ENCODE results near the gene NAT10.

NAT10 gene

GRCh38 chr11:34132261-34132965 lies 27.0 kb downstream of the NAT10 start:
- no peak for TF ChIP-seq SIN3A (IDR thresholded peaks at IDR 0.05; ENCODE audit: borderline replicate concordance, insufficient read depth, low read length)
- TF ChIP-seq TAF1 (IDR thresholded peaks at IDR 0.05; ENCODE audit: borderline replicate concordance, insufficient read depth, low read length): no peak
- no peak for TF ChIP-seq POLR2AphosphoS5 (IDR thresholded peaks at IDR 0.05; ENCODE audit: low read depth, low read length)
- TF ChIP-seq FOXP2 (optimal IDR thresholded peaks at IDR 0.05; ENCODE audit: borderline replicate concordance, extremely low read depth, extremely low read length, insufficient read depth): no peak
- TF ChIP-seq, protein P1, sequence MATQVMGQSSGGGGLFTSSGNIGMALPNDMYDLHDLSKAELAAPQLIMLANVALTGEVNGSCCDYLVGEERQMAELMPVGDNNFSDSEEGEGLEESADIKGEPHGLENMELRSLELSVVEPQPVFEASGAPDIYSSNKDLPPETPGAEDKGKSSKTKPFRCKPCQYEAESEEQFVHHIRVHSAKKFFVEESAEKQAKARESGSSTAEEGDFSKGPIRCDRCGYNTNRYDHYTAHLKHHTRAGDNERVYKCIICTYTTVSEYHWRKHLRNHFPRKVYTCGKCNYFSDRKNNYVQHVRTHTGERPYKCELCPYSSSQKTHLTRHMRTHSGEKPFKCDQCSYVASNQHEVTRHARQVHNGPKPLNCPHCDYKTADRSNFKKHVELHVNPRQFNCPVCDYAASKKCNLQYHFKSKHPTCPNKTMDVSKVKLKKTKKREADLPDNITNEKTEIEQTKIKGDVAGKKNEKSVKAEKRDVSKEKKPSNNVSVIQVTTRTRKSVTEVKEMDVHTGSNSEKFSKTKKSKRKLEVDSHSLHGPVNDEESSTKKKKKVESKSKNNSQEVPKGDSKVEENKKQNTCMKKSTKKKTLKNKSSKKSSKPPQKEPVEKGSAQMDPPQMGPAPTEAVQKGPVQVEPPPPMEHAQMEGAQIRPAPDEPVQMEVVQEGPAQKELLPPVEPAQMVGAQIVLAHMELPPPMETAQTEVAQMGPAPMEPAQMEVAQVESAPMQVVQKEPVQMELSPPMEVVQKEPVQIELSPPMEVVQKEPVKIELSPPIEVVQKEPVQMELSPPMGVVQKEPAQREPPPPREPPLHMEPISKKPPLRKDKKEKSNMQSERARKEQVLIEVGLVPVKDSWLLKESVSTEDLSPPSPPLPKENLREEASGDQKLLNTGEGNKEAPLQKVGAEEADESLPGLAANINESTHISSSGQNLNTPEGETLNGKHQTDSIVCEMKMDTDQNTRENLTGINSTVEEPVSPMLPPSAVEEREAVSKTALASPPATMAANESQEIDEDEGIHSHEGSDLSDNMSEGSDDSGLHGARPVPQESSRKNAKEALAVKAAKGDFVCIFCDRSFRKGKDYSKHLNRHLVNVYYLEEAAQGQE (IDR thresholded peaks at IDR 0.05; ENCODE audit: insufficient read depth in 1 of 2, low read depth in 2 of 2, low read length in 2 of 2): no peak

GRCh38 chr11:34134765-34135164 lies 29.3 kb downstream of the NAT10 start:
- TF ChIP-seq TAF1 (IDR thresholded peaks at IDR 0.05; ENCODE audit: borderline replicate concordance, insufficient read depth, low read length) (no peak), POLR2AphosphoS5 (IDR thresholded peaks at IDR 0.05; ENCODE audit: low read depth, low read length) (no peak), SIN3A (IDR thresholded peaks at IDR 0.05; ENCODE audit: borderline replicate concordance, insufficient read depth, low read length) (no peak), FOXP2 (optimal IDR thresholded peaks at IDR 0.05; ENCODE audit: borderline replicate concordance, extremely low read depth, extremely low read length, insufficient read depth) (no peak)
- TF ChIP-seq, protein P1 (IDR thresholded peaks at IDR 0.05; ENCODE audit: insufficient read depth in 1 of 2, low read depth in 2 of 2, low read length in 2 of 2): no peak

DNA sequence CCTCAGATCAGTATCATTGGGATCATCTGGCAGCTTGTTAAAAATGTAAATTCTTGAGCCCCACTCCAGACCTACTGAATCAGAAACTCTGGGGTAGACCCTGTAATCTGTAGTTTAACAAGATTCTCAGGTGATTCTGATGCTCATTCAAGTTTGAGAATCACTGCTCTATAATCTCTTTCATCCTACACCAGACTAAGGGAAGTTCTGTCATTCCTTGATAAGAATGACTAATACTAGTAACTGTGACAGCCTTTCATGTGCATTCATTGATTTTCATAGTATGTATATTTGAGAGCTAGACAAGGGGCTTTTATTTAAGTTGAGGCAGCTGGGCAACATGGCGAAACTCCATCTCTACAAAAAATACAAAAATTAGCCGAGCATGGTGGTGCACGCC lies 30.0 kb downstream of the NAT10 start:
- TF ChIP-seq TAF1 (IDR thresholded peaks at IDR 0.05; ENCODE audit: borderline replicate concordance, insufficient read depth, low read length): no peak
- no peak for TF ChIP-seq POLR2AphosphoS5 (IDR thresholded peaks at IDR 0.05; ENCODE audit: low read depth, low read length)
- TF ChIP-seq SIN3A (IDR thresholded peaks at IDR 0.05; ENCODE audit: borderline replicate concordance, insufficient read depth, low read length): no peak
- TF ChIP-seq, protein P1 (IDR thresholded peaks at IDR 0.05; ENCODE audit: insufficient read depth in 1 of 2, low read depth in 2 of 2, low read length in 2 of 2): no peak
- TF ChIP-seq FOXP2 (optimal IDR thresholded peaks at IDR 0.05; ENCODE audit: borderline replicate concordance, extremely low read depth, extremely low read length, insufficient read depth): no peak

- TF ChIP-seq POLR2AphosphoS5 (IDR thresholded peaks at IDR 0.05; ENCODE audit: low read depth, low read length) (no peak), FOXP2 (optimal IDR thresholded peaks at IDR 0.05; ENCODE audit: borderline replicate concordance, extremely low read depth, extremely low read length, insufficient read depth) (no peak), SIN3A (IDR thresholded peaks at IDR 0.05; ENCODE audit: borderline replicate concordance, insufficient read depth, low read length) (no peak), TAF1 (IDR thresholded peaks at IDR 0.05; ENCODE audit: borderline replicate concordance, insufficient read depth, low read length) (no peak)
- TF ChIP-seq, protein P1 (IDR thresholded peaks at IDR 0.05; ENCODE audit: insufficient read depth in 1 of 2, low read depth in 2 of 2, low read length in 2 of 2): no peak
These were observed 31.0 kb downstream of the NAT10 start for GRCh38 chr11:34136420-34136819.
